H9 (cell line): ENCODE data around the gene SFXN1. TPM values are rescaled to one million over a fixed set of nuclear protein-coding genes. Genes with fewer than 3 reads are reported as not detected.
"Not testable (repeated sequence)": the region's sequence is repeated elsewhere in the genome, so short reads cannot be mapped to it uniquely, and the experiment has no call there.

ENCODE experiments used
- DNase-seq: peaks from one replicate; pipeline ENCODE4 v3.0.0-alpha.2; 2017
- H2AFZ ChIP-seq: one replicate; pipeline ENCODE4 v1.6.1; 2013; ENCODE audit warnings: mild to moderate bottlenecking, low read length, control low read depth, moderate library complexity
- H2AK5ac ChIP-seq: 2 replicates; pipeline ENCODE4 v1.6.1; 2013; ENCODE audit warnings: low read length, control low read depth, mixed read lengths; ENCODE audit not compliant: insufficient read length
- H2BK120ac ChIP-seq: one replicate; pipeline ENCODE4 v1.6.1; 2013; ENCODE audit warnings: low read depth, mild to moderate bottlenecking, low read length, control low read depth, inconsistent platforms; ENCODE audit not compliant: poor library complexity, severe bottlenecking
- H2BK12ac ChIP-seq: 2 replicates; pipeline ENCODE4 v1.6.1; 2013; ENCODE audit warnings: low read length, control low read depth, mixed read lengths, low read depth; ENCODE audit not compliant: insufficient read length
- H2BK15ac ChIP-seq: 2 replicates; pipeline ENCODE4 v1.6.1; 2013; ENCODE audit warnings: low read depth, low read length, control low read depth
- H2BK20ac ChIP-seq: one replicate; pipeline ENCODE4 v1.6.1; 2013; ENCODE audit warnings: low read depth, mild to moderate bottlenecking, low read length, control low read depth, inconsistent platforms; ENCODE audit not compliant: poor library complexity, severe bottlenecking
- H2BK5ac ChIP-seq: 2 replicates; pipeline ENCODE4 v1.6.1; 2013; ENCODE audit warnings: low read length, control low read depth, mixed read lengths; ENCODE audit not compliant: insufficient read length
- H3K14ac ChIP-seq: 2 replicates; pipeline ENCODE4 v1.6.1; 2013; ENCODE audit warnings: low read length, control low read depth; ENCODE audit not compliant: insufficient read depth
- H3K18ac ChIP-seq: 2 replicates; pipeline ENCODE4 v1.6.1; 2013; ENCODE audit warnings: low read depth, mild to moderate bottlenecking, mixed read lengths, low read length, control low read depth; ENCODE audit not compliant: insufficient read length
- H3K23ac ChIP-seq: 2 replicates; pipeline ENCODE4 v1.6.1; 2013; ENCODE audit warnings: low read length, control low read depth, mixed read lengths, low read depth; ENCODE audit not compliant: insufficient read length
- H3K23me2 ChIP-seq: 2 replicates; pipeline ENCODE4 v1.6.1; 2013; ENCODE audit warnings: low read depth, mild to moderate bottlenecking, mixed read lengths, low read length, control low read depth; ENCODE audit not compliant: insufficient read length, poor library complexity, severe bottlenecking
- H3K27ac ChIP-seq: 2 replicates; pipeline ENCODE4 v1.5.1; 2013; ENCODE audit warnings: low read length, control low read depth, mixed read lengths, low read depth; ENCODE audit not compliant: insufficient read length
- H3K27me3 ChIP-seq: 2 replicates; pipeline ENCODE4 v1.6.1; 2013; ENCODE audit warnings: low read length, control low read depth, inconsistent platforms; ENCODE audit not compliant: insufficient read depth
- H3K4ac ChIP-seq: 2 replicates; pipeline ENCODE4 v1.6.1; 2013; ENCODE audit warnings: low read depth, mild to moderate bottlenecking, control low read depth, inconsistent platforms, low read length, moderate library complexity
- H3K4me1 ChIP-seq: 2 replicates; pipeline ENCODE4 v1.6.1; 2013; ENCODE audit warnings: low read length, control low read depth, inconsistent platforms; ENCODE audit not compliant: insufficient read depth
- H3K4me2 ChIP-seq: 2 replicates; pipeline ENCODE4 v1.6.1; 2013; ENCODE audit warnings: low read length, control low read depth, mixed read lengths; ENCODE audit not compliant: insufficient read length, insufficient read depth
- H3K56ac ChIP-seq: 2 replicates; pipeline ENCODE4 v1.6.1; 2013; ENCODE audit warnings: low read depth, mild to moderate bottlenecking, mixed read lengths, low read length, control low read depth; ENCODE audit not compliant: insufficient read length
- H3K79me1 ChIP-seq: 2 replicates; pipeline ENCODE4 v1.6.1; 2013; ENCODE audit warnings: low read depth, mild to moderate bottlenecking, moderate library complexity, low read length, control low read depth, inconsistent platforms; ENCODE audit not compliant: insufficient read depth, poor library complexity, severe bottlenecking
- H3K79me2 ChIP-seq: 2 replicates; pipeline ENCODE4 v1.6.1; 2013; ENCODE audit warnings: low read length, control low read depth, inconsistent platforms; ENCODE audit not compliant: insufficient read depth
- H3K9ac ChIP-seq: 2 replicates; pipeline ENCODE4 v1.6.1; 2013; ENCODE audit warnings: low read length, control low read depth, mixed read lengths; ENCODE audit not compliant: insufficient read length; ENCODE audit errors: extremely low read depth
- H3K9me3 ChIP-seq: one replicate; pipeline ENCODE4 v1.6.1; 2013; ENCODE audit warnings: low read depth, low read length, inconsistent platforms; ENCODE audit not compliant: control insufficient read depth
- H3T11ph ChIP-seq: one replicate; pipeline ENCODE4 v1.6.1; 2013; ENCODE audit warnings: mild to moderate bottlenecking, low read length, control low read depth, inconsistent platforms
- H4K20me1 ChIP-seq: one replicate; pipeline ENCODE4 v1.6.1; 2013; ENCODE audit not compliant: control insufficient read depth, insufficient read length, insufficient read depth
- H4K5ac ChIP-seq: 2 replicates; pipeline ENCODE4 v1.6.1; 2013; ENCODE audit warnings: low read depth, mild to moderate bottlenecking, mixed read lengths, low read length, control low read depth; ENCODE audit not compliant: insufficient read length
- H4K8ac ChIP-seq: replicated peaks from 2 replicates; pipeline ENCODE4 v1.6.1; 2013; ENCODE audit warnings: low read length, control low read depth, mixed read lengths, low read depth; ENCODE audit not compliant: insufficient read length
- H4K91ac ChIP-seq: 2 replicates; pipeline ENCODE4 v1.6.1; 2013; ENCODE audit warnings: low read depth, mild to moderate bottlenecking, moderate library complexity, mixed read lengths, low read length, control low read depth; ENCODE audit not compliant: insufficient read length
- H3K27ac Mint-ChIP-seq, 3 experiments: 2 replicates in 2 of 3; 3 replicates in 1 of 3; pipeline ENCODE4 v1.8.0; 2020 to 2021; ENCODE audit warnings: mixed read lengths in 3 of 3, mild to moderate bottlenecking in 1 of 3, moderate library complexity in 1 of 3
- H3K27me3 Mint-ChIP-seq: 2 replicates; pipeline ENCODE4 v1.8.0; 2021; ENCODE audit warnings: low read depth, mild to moderate bottlenecking, moderate library complexity, mixed read lengths
- H3K36me3 Mint-ChIP-seq, 3 experiments: 2 replicates in 2 of 3; 3 replicates in 1 of 3; pipeline ENCODE4 v1.8.0; 2020 to 2021; ENCODE audit warnings: low read depth in 3 of 3, mixed read lengths in 3 of 3; ENCODE audit not compliant: insufficient read depth in 1 of 3
- H3K4me1 Mint-ChIP-seq, 2 experiments: 2 replicates each; pipeline ENCODE4 v1.8.0; 2020; ENCODE audit warnings: mixed read lengths in 2 of 2
- H3K4me3 Mint-ChIP-seq, 2 experiments: 2 replicates in 1 of 2; 3 replicates in 1 of 2; pipeline ENCODE4 v1.8.0; 2020 to 2021; ENCODE audit warnings: mild to moderate bottlenecking in 2 of 2, mixed read lengths in 2 of 2, moderate library complexity in 1 of 2
- H3K9me3 Mint-ChIP-seq, 2 experiments: 2 replicates in 1 of 2; 3 replicates in 1 of 2; pipeline ENCODE4 v1.8.0; 2020; ENCODE audit warnings: mild to moderate bottlenecking in 2 of 2, mixed read lengths in 2 of 2, moderate library complexity in 1 of 2
- WGBS: extraction: QIAGEN DNeasy Blood & Tissue Kit; methylation state at CpG from one replicate; pipeline ENCODE4 v1.1.7; 2013; ENCODE audit warnings: missing lambda C conversion rate, low lambda C conversion rate, mixed read lengths; ENCODE audit not compliant: insufficient read length; ENCODE audit errors: extremely low coverage; 5-methylcytosine and 5-hydroxymethylcytosine counted together
- total RNA-seq: library from RNA; stranded (reverse); gene quantifications from 2 replicates; pipeline ENCODE4 v1.2.1, GENCODE V29; 2021
- TF ChIP-seq, protein P1 (sequence below): fragments of 200-600 bp; sonication (generic); conservative IDR thresholded peaks from 3 replicates; pipeline ENCODE4 v1.8.0; 2021; ENCODE audit warnings: antibody characterized with exemption, mild to moderate bottlenecking

SFXN1 gene
- total RNA-seq, 1 experiment from 2014 or later = 99.2 TPM

DNA sequence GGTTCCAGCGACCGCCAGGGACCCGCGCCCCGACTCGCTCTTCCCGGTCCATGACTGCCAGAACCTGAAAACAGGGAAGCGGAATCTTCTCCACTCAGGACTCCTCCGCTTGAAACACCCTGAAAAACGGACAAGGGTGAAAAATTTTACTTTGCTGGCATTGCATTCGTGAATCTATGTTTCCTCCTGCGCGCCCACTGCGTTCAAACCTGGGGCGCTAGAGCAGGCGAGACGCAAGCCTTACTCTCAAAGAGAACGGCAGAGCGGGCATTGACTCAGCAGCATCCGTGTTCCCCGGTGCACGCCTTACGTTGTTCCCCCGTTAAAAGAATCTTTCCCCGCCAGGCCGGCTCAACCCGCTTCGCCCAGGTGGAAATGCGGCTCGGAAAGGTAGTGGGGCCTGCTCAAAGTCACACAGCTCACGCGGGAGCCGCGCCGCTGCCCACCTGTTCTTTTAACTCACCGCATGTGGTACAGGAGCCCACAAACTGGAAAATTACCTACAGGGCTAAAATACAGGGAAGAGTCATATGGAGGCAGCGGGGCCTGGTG, 33.4 kb upstream of the SFXN1 start:
- Histone ChIP-seq H3K27me3 (peaks cover 21% of the 10 kb centered on the region; the same call in 1 of the 2 replicates), H3K23me2 (peaks cover 16% of the 10 kb centered on the region), H4K91ac (no peak overlapping the region), H3K4ac (no peak overlapping the region), H4K8ac (no peak overlapping the region), H2AFZ (no peak overlapping the region), H3K56ac (no peak overlapping the region), H3K4me2 (peak overlapping the region; percentile 49), H3K14ac (no peak overlapping the region), H3T11ph (no peak overlapping the region), H3K18ac (no peak overlapping the region), H4K20me1 (no peaks in the 10 kb centered on the region), H2AK5ac (no peak overlapping the region), H4K5ac (no peak overlapping the region), H2BK20ac (no peak overlapping the region), H2BK12ac (no peak overlapping the region), H2BK15ac (no peak overlapping the region), H2BK5ac (no peak overlapping the region), H3K9me3 (no peaks in the 10 kb centered on the region), H3K27ac (no peak overlapping the region), H3K4me1 (no peaks in the 10 kb centered on the region), H2BK120ac (no peak overlapping the region), H3K79me2 (no peaks in the 10 kb centered on the region), H3K79me1 (no peaks in the 10 kb centered on the region), H3K23ac (no peak overlapping the region), H3K9ac (no peak overlapping the region)
- DNase-seq = no peak
- H3K27ac Mint-ChIP-seq = no peak overlapping the region
- no peaks in the 10 kb centered on the region for H3K9me3 Mint-ChIP-seq
- TF ChIP-seq, protein P1, sequence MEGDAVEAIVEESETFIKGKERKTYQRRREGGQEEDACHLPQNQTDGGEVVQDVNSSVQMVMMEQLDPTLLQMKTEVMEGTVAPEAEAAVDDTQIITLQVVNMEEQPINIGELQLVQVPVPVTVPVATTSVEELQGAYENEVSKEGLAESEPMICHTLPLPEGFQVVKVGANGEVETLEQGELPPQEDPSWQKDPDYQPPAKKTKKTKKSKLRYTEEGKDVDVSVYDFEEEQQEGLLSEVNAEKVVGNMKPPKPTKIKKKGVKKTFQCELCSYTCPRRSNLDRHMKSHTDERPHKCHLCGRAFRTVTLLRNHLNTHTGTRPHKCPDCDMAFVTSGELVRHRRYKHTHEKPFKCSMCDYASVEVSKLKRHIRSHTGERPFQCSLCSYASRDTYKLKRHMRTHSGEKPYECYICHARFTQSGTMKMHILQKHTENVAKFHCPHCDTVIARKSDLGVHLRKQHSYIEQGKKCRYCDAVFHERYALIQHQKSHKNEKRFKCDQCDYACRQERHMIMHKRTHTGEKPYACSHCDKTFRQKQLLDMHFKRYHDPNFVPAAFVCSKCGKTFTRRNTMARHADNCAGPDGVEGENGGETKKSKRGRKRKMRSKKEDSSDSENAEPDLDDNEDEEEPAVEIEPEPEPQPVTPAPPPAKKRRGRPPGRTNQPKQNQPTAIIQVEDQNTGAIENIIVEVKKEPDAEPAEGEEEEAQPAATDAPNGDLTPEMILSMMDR = peak; percentile 6; the same call in 1 of the 3 replicates
- peaks cover 0 to 2% (median 0%) of the 10 kb centered on the region in 3 experiments; a peak in 1 of 7 replicates for H3K36me3 Mint-ChIP-seq
- peak overlapping the region; percentile 43 to 76 for H3K4me3 Mint-ChIP-seq
- H3K27me3 Mint-ChIP-seq = peaks cover 68% of the 10 kb centered on the region
- H3K4me1 Mint-ChIP-seq = peaks cover 25 to 44% of the 10 kb centered on the region in 2 experiments
- WGBS = no CpG with 5 or more reads among the region's 37 CpGs

DNA sequence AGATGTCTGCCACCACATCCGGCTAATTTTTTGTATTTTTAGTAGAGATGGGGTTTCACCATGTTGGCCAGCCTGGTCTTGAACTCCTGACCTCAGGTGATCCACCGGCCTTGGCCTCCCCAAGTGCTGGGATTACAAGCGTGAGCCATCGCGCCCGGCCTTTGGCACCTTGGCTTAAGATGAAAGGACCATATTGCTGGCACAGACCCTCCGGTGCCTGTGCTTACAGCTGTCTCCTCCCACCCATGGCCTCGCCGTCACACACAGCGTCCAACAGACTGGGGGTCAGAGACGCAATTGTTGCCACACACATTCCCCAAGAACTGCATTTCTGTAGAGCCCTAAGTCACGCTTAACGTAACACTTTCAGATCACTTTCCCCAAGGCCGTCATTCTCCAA, 32.0 kb upstream of the SFXN1 start:
- H3K14ac ChIP-seq, H2AFZ ChIP-seq, H2BK120ac ChIP-seq, H3K9me3 ChIP-seq, H4K5ac ChIP-seq, H3K4me2 ChIP-seq, H4K8ac ChIP-seq, H4K20me1 ChIP-seq, H2BK5ac ChIP-seq, H3K27ac ChIP-seq, H3K9me3 Mint-ChIP-seq, H3K79me1 ChIP-seq, H3K4me1 ChIP-seq, H3K9ac ChIP-seq, H3K27ac Mint-ChIP-seq, H3K4me3 Mint-ChIP-seq, H4K91ac ChIP-seq, DNase-seq, H3K4ac ChIP-seq, H2AK5ac ChIP-seq, H3K36me3 Mint-ChIP-seq, H3K56ac ChIP-seq, H3T11ph ChIP-seq, H2BK20ac ChIP-seq, H3K18ac ChIP-seq, H3K79me2 ChIP-seq, H3K23ac ChIP-seq, H2BK15ac ChIP-seq, H2BK12ac ChIP-seq: not testable (repeated sequence)
- Mint-ChIP-seq H3K27me3 (peaks cover 66% of the 10 kb centered on the region), H3K4me1 (peaks cover 19 to 35% of the 10 kb centered on the region in 2 experiments)
- Histone ChIP-seq H3K27me3 (peaks cover 21% of the 10 kb centered on the region; the same call in 1 of the 2 replicates), H3K23me2 (peaks cover 16% of the 10 kb centered on the region)
- WGBS = no CpG with 5 or more reads among the region's 14 CpGs
